OCI-LY7 (cell line): ENCODE data around the gene DDN. TPM values are rescaled to one million over a fixed set of nuclear protein-coding genes. Genes with fewer than 3 reads are reported as not detected.

Source experiments
- BruUV-seq: library from RNA; stranded (reverse); fragments of 400-500 nt; replicated peaks from 2 replicates; lab custom pipeline; 2021; lab: Mats Ljungman, UMichigan
- CTCF ChIA-PET: fragments of 300-600 bp; sonication (Branson Sonifier 250); formaldehyde crosslinking; loops from one replicate; lab custom pipeline; 2022; ENCODE audit warnings: antibody characterized with exemption; ENCODE audit not compliant: unreplicated experiment; lab: Charles Lee
- POLR2A ChIA-PET: fragments of 300-600 bp; sonication (Branson Sonifier 250); formaldehyde crosslinking; loops from one replicate; lab custom pipeline; 2022; ENCODE audit warnings: antibody characterized with exemption; lab: Charles Lee
- DNase-seq: peaks from one replicate; pipeline ENCODE4 v3.0.0-alpha.2; 2015; ENCODE audit warnings: low spot score
- H2AFZ ChIP-seq: fragments of 200-600 bp; sonication (generic), shearing (Covaris generic); 2 replicates; pipeline ENCODE4 v1.6.1; 2014; ENCODE audit warnings: mild to moderate bottlenecking, antibody characterized with exemption, low read length, moderate library complexity
- H3K27ac ChIP-seq: fragments of 200-600 bp; sonication (generic); 2 replicates; pipeline ENCODE4 v1.5.1; 2014; ENCODE audit warnings: mixed run types, low read depth, mild to moderate bottlenecking, moderate library complexity, low read length, inconsistent platforms; ENCODE audit not compliant: poor library complexity, severe bottlenecking
- H3K36me3 ChIP-seq: fragments of 200-600 bp; sonication (generic); 2 replicates; pipeline ENCODE4 v1.6.1; 2014; ENCODE audit warnings: mild to moderate bottlenecking, antibody characterized with exemption, low read length, moderate library complexity, mixed read lengths; ENCODE audit not compliant: insufficient read depth
- H3K4me1 ChIP-seq: fragments of 200-600 bp; sonication (generic); 2 replicates; pipeline ENCODE4 v1.5.1; 2014; ENCODE audit warnings: mild to moderate bottlenecking, low read length; ENCODE audit not compliant: insufficient read depth, poor library complexity, severe bottlenecking
- H3K4me2 ChIP-seq: fragments of 200-600 bp; sonication (generic); 2 replicates; pipeline ENCODE4 v1.6.1; 2014; ENCODE audit warnings: mild to moderate bottlenecking, low read length
- H3K4me3 ChIP-seq: fragments of 200-600 bp; sonication (generic); 2 replicates; pipeline ENCODE4 v1.5.1; 2014; ENCODE audit warnings: mild to moderate bottlenecking, low read depth, low read length; ENCODE audit not compliant: poor library complexity, severe bottlenecking
- H3K79me2 ChIP-seq: fragments of 200-600 bp; sonication (generic); 2 replicates; pipeline ENCODE4 v1.6.1; 2016; ENCODE audit warnings: low read depth, mild to moderate bottlenecking, low read length, moderate library complexity, mixed read lengths; ENCODE audit not compliant: insufficient read depth
- H3K9me2 ChIP-seq: fragments of 200-600 bp; sonication (generic); 2 replicates; pipeline ENCODE4 v1.6.1; 2016; ENCODE audit warnings: mild to moderate bottlenecking, low read length, mixed read lengths; ENCODE audit not compliant: insufficient read depth
- H3K9me3 ChIP-seq: fragments of 200-600 bp; sonication (generic); 2 replicates; pipeline ENCODE4 v1.6.1; 2014; ENCODE audit warnings: mild to moderate bottlenecking, mixed run types, low read length, mixed read lengths
- H4K20me1 ChIP-seq: fragments of 200-600 bp; sonication (generic); 2 replicates; pipeline ENCODE4 v1.6.1; 2014; ENCODE audit warnings: mild to moderate bottlenecking, antibody characterized with exemption, low read length, moderate library complexity, mixed read lengths; ENCODE audit not compliant: insufficient read depth
- EZH2phosphoT487 ChIP-seq: fragments of 200-600 bp; sonication (generic); IDR thresholded peaks from 2 replicates; pipeline ENCODE4 v1.6.1; 2018; ENCODE audit warnings: low read depth, borderline replicate concordance, mild to moderate bottlenecking, mixed run types, antibody characterized with exemption, low read length, moderate library complexity, mixed read lengths
- intact Hi-C: fragments of 100-400 bp; cut with micrococcal nuclease; formaldehyde crosslinking; loops from one replicate; pipeline ENCODE4 v1.10.0; 2022; ENCODE audit not compliant: unreplicated experiment
- total RNA-seq, 2 experiments: library from RNA; depleted of rRNA in 1 of 2; stranded (reverse); fragments of >200 nt in 1 of 2; shearing (Covaris generic) in 1 of 2; gene quantifications; 2 replicates each; pipeline ENCODE4 v1.2.3, GENCODE V29; 2014 to 2022
- TF ChIP-seq, protein P1 (sequence below): fragments of 200-600 bp; sonication (generic); conservative IDR thresholded peaks from 2 replicates; pipeline ENCODE4 v1.5.1; 2014; ENCODE audit warnings: mild to moderate bottlenecking, antibody characterized with exemption, low read length, moderate library complexity, mixed read lengths

Gene DDN
- total RNA-seq, 2 experiments from 2014 or later, result 0.13 TPM; not detected in 1

DNA sequence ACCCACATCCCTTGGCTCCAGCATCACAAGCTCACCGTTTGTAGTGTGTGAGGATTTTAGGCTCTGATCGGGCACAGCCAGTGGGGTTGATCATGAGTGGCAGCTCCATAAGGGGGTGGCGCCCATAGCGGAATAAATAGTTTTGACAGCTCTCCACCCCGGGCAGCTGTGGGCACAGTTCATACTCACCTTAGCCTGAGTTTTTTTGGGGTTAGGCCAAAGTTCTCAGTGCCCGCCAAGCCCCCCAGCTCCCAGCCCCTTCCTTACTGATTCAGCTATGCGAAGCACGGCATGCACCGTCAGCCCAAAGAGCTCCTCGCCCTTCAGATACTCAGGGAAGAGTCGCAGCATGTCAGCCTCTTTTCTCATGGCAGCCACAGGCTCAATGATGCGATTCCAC is 25.4 kb upstream of the DDN start:
- no peak for TF ChIP-seq EZH2phosphoT487
- TF ChIP-seq, protein P1, sequence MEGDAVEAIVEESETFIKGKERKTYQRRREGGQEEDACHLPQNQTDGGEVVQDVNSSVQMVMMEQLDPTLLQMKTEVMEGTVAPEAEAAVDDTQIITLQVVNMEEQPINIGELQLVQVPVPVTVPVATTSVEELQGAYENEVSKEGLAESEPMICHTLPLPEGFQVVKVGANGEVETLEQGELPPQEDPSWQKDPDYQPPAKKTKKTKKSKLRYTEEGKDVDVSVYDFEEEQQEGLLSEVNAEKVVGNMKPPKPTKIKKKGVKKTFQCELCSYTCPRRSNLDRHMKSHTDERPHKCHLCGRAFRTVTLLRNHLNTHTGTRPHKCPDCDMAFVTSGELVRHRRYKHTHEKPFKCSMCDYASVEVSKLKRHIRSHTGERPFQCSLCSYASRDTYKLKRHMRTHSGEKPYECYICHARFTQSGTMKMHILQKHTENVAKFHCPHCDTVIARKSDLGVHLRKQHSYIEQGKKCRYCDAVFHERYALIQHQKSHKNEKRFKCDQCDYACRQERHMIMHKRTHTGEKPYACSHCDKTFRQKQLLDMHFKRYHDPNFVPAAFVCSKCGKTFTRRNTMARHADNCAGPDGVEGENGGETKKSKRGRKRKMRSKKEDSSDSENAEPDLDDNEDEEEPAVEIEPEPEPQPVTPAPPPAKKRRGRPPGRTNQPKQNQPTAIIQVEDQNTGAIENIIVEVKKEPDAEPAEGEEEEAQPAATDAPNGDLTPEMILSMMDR, result no peak
- H2AFZ ChIP-seq, result no peak overlapping the region
- POLR2A ChIA-PET, result no interaction called here
- no peaks in the 10 kb centered on the region for H3K79me2 ChIP-seq
- peaks cover 8% of the 10 kb centered on the region for H3K4me1 ChIP-seq
- BruUV-seq, result no TSS peak
- H4K20me1 ChIP-seq, result no peaks in the 10 kb centered on the region
- H3K4me2 ChIP-seq, result no peak overlapping the region
- peaks cover 91% of the 10 kb centered on the region for H3K36me3 ChIP-seq
- CTCF ChIA-PET, result no interaction called here
- no peaks in the 10 kb centered on the region for H3K9me2 ChIP-seq
- intact Hi-C loops, result no loop called here
- H3K4me3 ChIP-seq, result no peak overlapping the region
- no peak for DNase-seq
- no peaks in the 10 kb centered on the region for H3K9me3 ChIP-seq
- no peak overlapping the region for H3K27ac ChIP-seq

DNA sequence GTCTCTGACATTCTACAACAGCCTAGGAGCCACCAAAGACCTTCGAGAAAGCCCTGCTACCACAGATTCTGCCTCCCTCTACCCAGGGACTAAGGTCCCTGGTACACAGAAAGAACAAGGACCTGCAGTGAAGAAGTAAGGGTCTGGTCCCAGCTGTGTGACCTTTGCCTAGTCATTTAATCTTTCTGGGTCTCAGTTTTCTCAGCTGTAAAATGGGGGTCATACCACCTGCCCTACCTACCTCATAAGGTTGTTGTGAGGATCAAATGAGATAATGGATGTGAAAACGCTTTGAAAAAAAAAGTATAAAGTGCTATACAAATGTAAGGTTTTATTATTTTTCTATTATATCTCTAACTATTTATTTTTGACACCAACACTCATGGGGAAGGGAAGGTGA is 24.6 kb upstream of the DDN start:
- ChIA-PET POLR2A (no interaction called here), CTCF (no interaction called here)
- BruUV-seq, result no TSS peak
- DNase-seq, result no peak
- intact Hi-C loops, result no loop called here
- no peak overlapping the region for H2AFZ ChIP-seq
- peaks cover 15% of the 10 kb centered on the region for H3K4me1 ChIP-seq
- H3K79me2 ChIP-seq, result no peaks in the 10 kb centered on the region
- no peaks in the 10 kb centered on the region for H3K9me2 ChIP-seq
- H3K9me3 ChIP-seq, result no peaks in the 10 kb centered on the region
- peaks cover 83% of the 10 kb centered on the region for H3K36me3 ChIP-seq
- no peaks in the 10 kb centered on the region for H4K20me1 ChIP-seq
- no peak overlapping the region for H3K27ac ChIP-seq
- TF ChIP-seq EZH2phosphoT487, result no peak
- TF ChIP-seq, protein P1, result no peak
- no peak overlapping the region for H3K4me2 ChIP-seq
- no peak overlapping the region for H3K4me3 ChIP-seq

DNA sequence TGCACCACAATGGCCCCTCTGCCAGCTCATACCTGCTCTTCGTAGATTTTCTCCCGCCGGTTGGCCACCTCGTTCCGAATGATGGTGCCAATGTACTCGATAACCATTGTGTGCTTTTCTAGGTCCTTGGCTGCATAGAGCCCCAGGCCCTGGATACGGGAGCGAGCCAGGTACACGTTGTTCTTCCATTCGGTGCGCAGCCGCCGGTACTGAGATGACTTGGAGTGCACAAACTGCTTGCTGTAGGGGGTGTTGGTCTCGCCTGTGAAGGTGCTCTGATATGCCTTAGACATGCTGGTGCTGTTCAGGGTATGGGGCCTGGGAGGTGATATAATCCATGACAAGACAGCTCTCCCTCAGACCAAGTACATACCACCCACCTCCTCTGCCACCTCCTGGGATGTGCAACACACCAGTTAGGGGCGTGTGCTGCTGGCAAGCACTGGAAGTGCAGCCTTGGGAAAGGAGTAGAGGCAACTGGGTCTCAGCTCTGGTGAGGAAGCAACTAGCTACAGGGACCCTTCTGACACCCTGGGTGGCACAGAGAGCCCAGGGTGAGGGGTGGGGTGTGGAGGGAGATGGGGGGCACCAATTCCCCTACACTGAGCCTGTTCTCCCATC is 23.5 kb upstream of the DDN start:
- Histone ChIP-seq H3K4me3 (no peak overlapping the region), H3K36me3 (peaks cover 72% of the 10 kb centered on the region), H3K4me2 (no peak overlapping the region), H3K27ac (no peak overlapping the region), H2AFZ (no peak overlapping the region), H3K79me2 (peaks cover 2% of the 10 kb centered on the region; the same call in 1 of the 2 replicates), H3K9me2 (no peaks in the 10 kb centered on the region), H4K20me1 (no peaks in the 10 kb centered on the region), H3K9me3 (no peaks in the 10 kb centered on the region), H3K4me1 (peaks cover 18% of the 10 kb centered on the region)
- CTCF ChIA-PET, result no interaction called here
- DNase-seq, result no peak
- intact Hi-C loops, result no loop called here
- no peak for TF ChIP-seq EZH2phosphoT487
- TF ChIP-seq, protein P1, result no peak
- POLR2A ChIA-PET, result interaction anchor here (0.5 kb wide), 1 partner anchor 302 kb away, joined by 4 read pairs; no protein-coding TSS in a partner anchor
- BruUV-seq, result no TSS peak
